B cell (primary cell): Measurements from ENCODE around the gene DLK1. TPM values are rescaled to one million over a fixed set of nuclear protein-coding genes. Genes with fewer than 3 reads are reported as not detected.

Experiments used
- ATAC-seq: fragments of 200-7000 bp; cut with Tn5 transposase; one replicate; pipeline ENCODE4 v1.10.0; 2021; ENCODE audit warnings: low read depth, mild to moderate bottlenecking, moderate number of reproducible peaks, moderate library complexity
- CTCF ChIA-PET: fragments of 350-600 bp; sonication (Branson Sonifier 250); formaldehyde crosslinking; loops from one replicate; lab custom pipeline; 2021; ENCODE audit warnings: antibody characterized with exemption, inconsistent platforms; lab: Charles Lee
- POLR2A ChIA-PET: fragments of 350-600 bp; sonication (Branson Sonifier 250); formaldehyde crosslinking; loops from one replicate; lab custom pipeline; 2021; ENCODE audit warnings: antibody characterized with exemption; lab: Charles Lee
- DNase-seq: peaks from one replicate; pipeline ENCODE4 v3.0.0; 2013
- H2AFZ ChIP-seq: 2 replicates; pipeline ENCODE4 v1.6.1; 2012; ENCODE audit warnings: mild to moderate bottlenecking, low read depth, low read length; ENCODE audit not compliant: insufficient read depth, poor library complexity, severe bottlenecking
- H3K27ac ChIP-seq, 2 donors: 1 replicate in 1 of 2; 2 replicates in 1 of 2; pipeline ENCODE4 v1.5.1; 2012 to 2013; ENCODE audit warnings: low read length in 2 of 2, mild to moderate bottlenecking in 2 of 2, moderate library complexity in 1 of 2
- H3K27me3 ChIP-seq, 4 experiments: fragments of 200-600 bp in 1 of 4; sonication (generic) in 1 of 4; replicated peaks in 1 of 4; 1 replicate in 2 of 4; 2 replicates in 2 of 4; pipeline versions ENCODE4 v1.6.1 to v1.7.0; 2013 to 2016; ENCODE audit warnings: low read length in 3 of 4, mild to moderate bottlenecking in 2 of 4, mixed read lengths in 1 of 4, moderate library complexity in 1 of 4; ENCODE audit not compliant: insufficient read depth in 4 of 4, control insufficient read depth in 3 of 4; ENCODE audit errors: control extremely low read depth in 1 of 4
- H3K36me3 ChIP-seq, 2 experiments: replicated peaks in 1 of 2; 1 replicate in 1 of 2; 2 replicates in 1 of 2; pipeline versions ENCODE4 v1.6.1 to v1.7.1; 2013; ENCODE audit warnings: low read length in 1 of 2; ENCODE audit not compliant: insufficient read depth in 2 of 2, control insufficient read depth in 1 of 2; ENCODE audit errors: control extremely low read depth in 1 of 2, extremely low read depth in 1 of 2
- H3K4me1 ChIP-seq, 2 donors: fragments of 200-600 bp in 1 of 2; sonication (generic) in 1 of 2; 1 replicate in 1 of 2; 2 replicates in 1 of 2; pipeline versions ENCODE4 v1.5.1 to v1.6.1; 2013 to 2017; ENCODE audit warnings: low read length in 2 of 2; ENCODE audit not compliant: control insufficient read depth in 2 of 2, insufficient read depth in 2 of 2
- H3K4me2 ChIP-seq: replicated peaks from 2 replicates; pipeline ENCODE3; 2012; ENCODE audit warnings: mild to moderate bottlenecking, low read depth, low read length; ENCODE audit not compliant: poor library complexity, severe bottlenecking
- H3K4me3 ChIP-seq, 5 experiments: fragments of 200-600 bp in 1 of 5; sonication (generic) in 1 of 5; 1 replicate in 3 of 5; 2 replicates in 2 of 5; pipeline versions ENCODE4 v1.5.1 to v1.7.0; 2011 to 2016; ENCODE audit warnings: low read length in 4 of 5, mild to moderate bottlenecking in 4 of 5, low read depth in 2 of 5, control low read depth in 1 of 5, moderate library complexity in 1 of 5; ENCODE audit not compliant: insufficient read depth in 1 of 5; ENCODE audit errors: control extremely low read depth in 1 of 5, extremely low read depth in 1 of 5
- H3K79me2 ChIP-seq: fragments of 200-600 bp; sonication (generic); one replicate; pipeline ENCODE4 v1.6.0; 2016; ENCODE audit warnings: low read length; ENCODE audit not compliant: control insufficient read depth, insufficient read depth
- H3K9ac ChIP-seq: fragments of 200-600 bp; sonication (generic); 2 replicates; pipeline ENCODE4 v1.6.1; 2017; ENCODE audit warnings: mild to moderate bottlenecking, low read length, moderate library complexity
- H3K9me3 ChIP-seq, 3 donors: one replicate each; pipeline versions ENCODE4 v1.6.1 to v1.7.1; 2013; ENCODE audit warnings: low read length in 2 of 3; ENCODE audit not compliant: control insufficient read depth in 2 of 3, insufficient read depth in 1 of 3; ENCODE audit errors: control extremely low read depth in 1 of 3
- H4K20me1 ChIP-seq: 2 replicates; pipeline ENCODE4 v1.6.0; 2012; ENCODE audit warnings: mild to moderate bottlenecking, low read length; ENCODE audit not compliant: insufficient read depth, control insufficient read depth, poor library complexity, severe bottlenecking
- H3K27ac Mint-ChIP-seq: one replicate; pipeline ENCODE4 v1.8.0; 2021; ENCODE audit warnings: mixed read lengths
- H3K27me3 Mint-ChIP-seq: one replicate; pipeline ENCODE4 v1.8.0; 2021; ENCODE audit warnings: mixed read lengths
- H3K4me1 Mint-ChIP-seq: one replicate; pipeline ENCODE4 v1.8.0; 2021; ENCODE audit warnings: mixed read lengths
- H3K4me3 Mint-ChIP-seq: one replicate; pipeline ENCODE4 v1.8.0; 2021; ENCODE audit warnings: mixed read lengths
- H3K9me3 Mint-ChIP-seq: one replicate; pipeline ENCODE4 v1.8.0; 2022; ENCODE audit warnings: mixed read lengths; ENCODE audit not compliant: insufficient read depth
- CTCF ChIP-seq: fragments of 200-600 bp; IDR thresholded peaks from one replicate; pipeline ENCODE4 v1.8.0; 2022; ENCODE audit warnings: antibody characterized with exemption, mild to moderate bottlenecking
- EZH2 ChIP-seq: IDR thresholded peaks from 2 replicates; pipeline ENCODE4 v1.6.1; 2012; ENCODE audit warnings: borderline replicate concordance, low read depth, mild to moderate bottlenecking, moderate library complexity, low read length; ENCODE audit not compliant: insufficient read depth, poor library complexity, severe bottlenecking
- WGBS: methylation state at CpG from one replicate; pipeline ENCODE4 v1.1.5; 2013; ENCODE audit warnings: missing lambda C conversion rate; ENCODE audit not compliant: insufficient coverage; 5-methylcytosine and 5-hydroxymethylcytosine counted together
- intact Hi-C: fragments of 100-400 bp; cut with micrococcal nuclease; formaldehyde crosslinking; loops from one replicate; pipeline ENCODE4 v1.10.0; 2022
- polyA plus RNA-seq: library from polyadenylated mRNA; depleted of rRNA; stranded (reverse); fragments of >200 nt; gene quantifications from 2 replicates; pipeline ENCODE4 v1.2.3, GENCODE V29; 2012
- total RNA-seq, 2 donors: library from RNA; stranded (reverse); fragments of 120-200 nt in 1 of 2; gene quantifications; 1 replicate in 1 of 2; 2 replicates in 1 of 2; pipeline versions ENCODE4 v1.2.3 to v1.2.4, GENCODE V29; 2013 to 2022

DLK1 gene
- total and polyA plus RNA-seq, 2 donors (not counting 1 experiment from before 2014, with no cell fraction given) = not detected

GRCh38 chr14:100731846-100732765, 5.4 kb downstream of the DLK1 start:
- Histone ChIP-seq H3K27ac (no peak overlapping the region), H3K9me3 (peaks cover 0 to 6% (median 0%) of the 10 kb centered on the region in 3 donors), H3K4me2 (no peak overlapping the region), H4K20me1 (no peaks in the 10 kb centered on the region), H3K27me3 (peaks cover 0 to 17% (median 1%) of the 10 kb centered on the region in 4 experiments), H3K79me2 (no peaks in the 10 kb centered on the region), H3K4me3 (no peak overlapping the region), H2AFZ (no peak overlapping the region), H3K4me1 (no peaks in the 10 kb centered on the region), H3K9ac (no peak overlapping the region), H3K36me3 (no peaks in the 10 kb centered on the region)
- ATAC-seq (no peak), DNase-seq (no peak)
- ChIA-PET CTCF (interaction anchor here (0.6 kb wide), 1 partner anchor 9 kb away, joined by 3 read pairs; no protein-coding TSS in a partner anchor), POLR2A (no interaction called here)
- no peaks in the 10 kb centered on the region for H3K4me1 Mint-ChIP-seq
- H3K9me3 Mint-ChIP-seq = no peaks in the 10 kb centered on the region
- peaks cover 18% of the 10 kb centered on the region for H3K27me3 Mint-ChIP-seq
- 90% methylated on average over 33 of the region's 34 CpGs for WGBS
- H3K4me3 Mint-ChIP-seq = no peak overlapping the region
- intact Hi-C loops = no loop called here
- TF ChIP-seq EZH2 (no peak), CTCF (no peak)
- H3K27ac Mint-ChIP-seq = no peak overlapping the region

GRCh38 chr14:100732766-100733100, 6.0 kb downstream of the DLK1 start:
- Mint-ChIP-seq H3K27ac (no peak overlapping the region), H3K9me3 (no peaks in the 10 kb centered on the region), H3K4me1 (no peaks in the 10 kb centered on the region), H3K27me3 (peaks cover 14% of the 10 kb centered on the region), H3K4me3 (no peak overlapping the region)
- DNase-seq = no peak
- Histone ChIP-seq H3K9me3 (peaks cover 0 to 10% (median 0%) of the 10 kb centered on the region in 3 donors), H3K27me3 (peaks cover 0 to 13% (median 1%) of the 10 kb centered on the region in 4 experiments), H3K4me1 (no peaks in the 10 kb centered on the region), H3K9ac (no peak overlapping the region), H3K36me3 (no peaks in the 10 kb centered on the region), H3K79me2 (no peaks in the 10 kb centered on the region), H4K20me1 (no peaks in the 10 kb centered on the region), H3K4me3 (no peak overlapping the region), H3K4me2 (no peak overlapping the region), H2AFZ (no peak overlapping the region), H3K27ac (no peak overlapping the region)
- intact Hi-C loops = no loop called here
- TF ChIP-seq EZH2 (no peak), CTCF (no peak)
- ATAC-seq = no peak
- ChIA-PET CTCF (no interaction called here), POLR2A (no interaction called here)
- WGBS = 92% methylated on average over 7 of the region's 7 CpGs
